Neutrophil (primary cell): ENCODE data around the gene UGT2B7.

ENCODE experiments used
- H3K27ac ChIP-seq: fragments of 200-600 bp; sonication (generic); 2 replicates; pipeline ENCODE4 v1.5.1; 2016; ENCODE audit warnings: mild to moderate bottlenecking, moderate library complexity
- H3K27me3 ChIP-seq: fragments of 200-600 bp; sonication (generic); 2 replicates; pipeline ENCODE4 v1.6.0; 2016; ENCODE audit warnings: mild to moderate bottlenecking
- H3K36me3 ChIP-seq: fragments of 200-600 bp; sonication (generic); 2 replicates; pipeline ENCODE4 v1.5.1; 2017
- H3K4me1 ChIP-seq, 2 experiments: fragments of 200-600 bp in 1 of 2; sonication (generic) in 1 of 2; 1 replicate in 1 of 2; 2 replicates in 1 of 2; pipeline versions ENCODE4 v1.5.1 to v1.6.1; 2013 to 2016; ENCODE audit warnings: low read depth in 1 of 2, low read length in 1 of 2, mild to moderate bottlenecking in 1 of 2, moderate library complexity in 1 of 2; ENCODE audit not compliant: control insufficient read depth in 1 of 2, insufficient read depth in 1 of 2
- H3K4me3 ChIP-seq, 2 experiments: fragments of 200-600 bp in 1 of 2; sonication (generic) in 1 of 2; 1 replicate in 1 of 2; 2 replicates in 1 of 2; pipeline ENCODE4 v1.5.1; 2013 to 2016; ENCODE audit warnings: low read depth in 1 of 2, low read length in 1 of 2, mild to moderate bottlenecking in 1 of 2, moderate library complexity in 1 of 2
- H3K9me3 ChIP-seq: fragments of 200-600 bp; sonication (generic); 2 replicates; pipeline ENCODE4 v1.5.1; 2016
- CTCF ChIP-seq: fragments of 200-600 bp; sonication (generic); IDR thresholded peaks from 2 replicates; pipeline ENCODE4 v1.5.1; 2016; ENCODE audit warnings: antibody characterized with exemption

UGT2B7 gene

GRCh38 chr4:69073375-69073774 lies 22.9 kb upstream of the UGT2B7 start:
- no peaks in the 10 kb centered on the region for H3K4me1 ChIP-seq
- H3K27ac ChIP-seq, result no peak overlapping the region
- TF ChIP-seq CTCF, result no peak
- H3K27me3 ChIP-seq, result no peaks in the 10 kb centered on the region
- no peaks in the 10 kb centered on the region for H3K36me3 ChIP-seq
- H3K4me3 ChIP-seq, result no peak overlapping the region
- H3K9me3 ChIP-seq, result no peaks in the 10 kb centered on the region

- H3K36me3 ChIP-seq, result no peaks in the 10 kb centered on the region
- no peaks in the 10 kb centered on the region for H3K9me3 ChIP-seq
- H3K4me3 ChIP-seq, result no peak overlapping the region
- H3K27me3 ChIP-seq, result no peaks in the 10 kb centered on the region
- no peak for TF ChIP-seq CTCF
- no peak overlapping the region for H3K27ac ChIP-seq
- no peaks in the 10 kb centered on the region for H3K4me1 ChIP-seq
Observed at GRCh38 chr4:69075061-69075792, 21.0 kb upstream of the UGT2B7 start.

GRCh38 chr4:69078852-69079251 lies 17.4 kb upstream of the UGT2B7 start:
- H3K9me3 ChIP-seq, result no peaks in the 10 kb centered on the region
- H3K27ac ChIP-seq, result no peak overlapping the region
- no peaks in the 10 kb centered on the region for H3K4me1 ChIP-seq
- H3K4me3 ChIP-seq, result no peak overlapping the region
- TF ChIP-seq CTCF, result no peak
- no peaks in the 10 kb centered on the region for H3K27me3 ChIP-seq
- H3K36me3 ChIP-seq, result no peaks in the 10 kb centered on the region

GRCh38 chr4:69088473-69088872 lies 7.8 kb upstream of the UGT2B7 start:
- H3K4me1 ChIP-seq, result no peaks in the 10 kb centered on the region
- no peak overlapping the region for H3K27ac ChIP-seq
- H3K9me3 ChIP-seq, result no peaks in the 10 kb centered on the region
- H3K27me3 ChIP-seq, result no peaks in the 10 kb centered on the region
- H3K4me3 ChIP-seq, result no peak overlapping the region
- H3K36me3 ChIP-seq, result no peaks in the 10 kb centered on the region
- TF ChIP-seq CTCF, result no peak

- Histone ChIP-seq H3K27ac (no peak overlapping the region), H3K27me3 (no peaks in the 10 kb centered on the region), H3K36me3 (no peaks in the 10 kb centered on the region), H3K9me3 (no peaks in the 10 kb centered on the region), H3K4me1 (no peaks in the 10 kb centered on the region), H3K4me3 (no peak overlapping the region)
- no peak for TF ChIP-seq CTCF
Observed at GRCh38 chr4:69089388-69089787, 6.9 kb upstream of the UGT2B7 start.

- TF ChIP-seq CTCF, result no peak
Observed at GRCh38 chr4:69092190-69092589, 4.1 kb upstream of the UGT2B7 start.

More at GRCh38 chr4:69092190-69092589, 4.1 kb upstream of the UGT2B7 start:
- H3K36me3 ChIP-seq, result no peaks in the 10 kb centered on the region
- no peaks in the 10 kb centered on the region for H3K27me3 ChIP-seq
- no peaks in the 10 kb centered on the region for H3K9me3 ChIP-seq
- H3K4me3 ChIP-seq, result no peak overlapping the region
- H3K4me1 ChIP-seq, result no peaks in the 10 kb centered on the region
- no peak overlapping the region for H3K27ac ChIP-seq
